ENCODE results near the gene MOV10.

Gene MOV10

DNA sequence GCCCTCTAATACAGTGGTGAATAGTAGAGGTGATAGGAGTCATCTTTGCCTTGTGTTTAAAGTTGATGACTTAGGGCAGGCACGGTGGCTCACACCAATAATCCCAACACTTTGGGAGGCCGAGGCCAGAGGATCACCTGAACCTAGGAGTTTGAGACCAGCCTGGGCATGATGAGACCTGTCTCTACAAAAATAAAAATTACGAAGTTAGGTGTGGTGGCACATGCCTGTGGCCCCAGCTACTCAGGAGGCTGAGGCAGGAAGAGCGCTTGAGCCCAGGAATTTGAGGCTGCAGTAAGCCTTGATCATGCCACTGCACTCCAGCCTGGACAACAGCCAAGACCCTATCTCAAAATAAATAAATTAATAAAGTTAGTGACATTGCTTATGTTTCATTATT is 28.2 kb upstream of the MOV10 start:
- TF ChIP-seq, protein P1, sequence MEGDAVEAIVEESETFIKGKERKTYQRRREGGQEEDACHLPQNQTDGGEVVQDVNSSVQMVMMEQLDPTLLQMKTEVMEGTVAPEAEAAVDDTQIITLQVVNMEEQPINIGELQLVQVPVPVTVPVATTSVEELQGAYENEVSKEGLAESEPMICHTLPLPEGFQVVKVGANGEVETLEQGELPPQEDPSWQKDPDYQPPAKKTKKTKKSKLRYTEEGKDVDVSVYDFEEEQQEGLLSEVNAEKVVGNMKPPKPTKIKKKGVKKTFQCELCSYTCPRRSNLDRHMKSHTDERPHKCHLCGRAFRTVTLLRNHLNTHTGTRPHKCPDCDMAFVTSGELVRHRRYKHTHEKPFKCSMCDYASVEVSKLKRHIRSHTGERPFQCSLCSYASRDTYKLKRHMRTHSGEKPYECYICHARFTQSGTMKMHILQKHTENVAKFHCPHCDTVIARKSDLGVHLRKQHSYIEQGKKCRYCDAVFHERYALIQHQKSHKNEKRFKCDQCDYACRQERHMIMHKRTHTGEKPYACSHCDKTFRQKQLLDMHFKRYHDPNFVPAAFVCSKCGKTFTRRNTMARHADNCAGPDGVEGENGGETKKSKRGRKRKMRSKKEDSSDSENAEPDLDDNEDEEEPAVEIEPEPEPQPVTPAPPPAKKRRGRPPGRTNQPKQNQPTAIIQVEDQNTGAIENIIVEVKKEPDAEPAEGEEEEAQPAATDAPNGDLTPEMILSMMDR (IDR thresholded peaks at IDR 0.05; ENCODE audit: borderline replicate concordance, insufficient read depth, low read depth, low read length) = no peak
- H3K4me3 ChIP-seq (ENCODE audit: low read depth, low read length) = no peak overlapping the region

DNA sequence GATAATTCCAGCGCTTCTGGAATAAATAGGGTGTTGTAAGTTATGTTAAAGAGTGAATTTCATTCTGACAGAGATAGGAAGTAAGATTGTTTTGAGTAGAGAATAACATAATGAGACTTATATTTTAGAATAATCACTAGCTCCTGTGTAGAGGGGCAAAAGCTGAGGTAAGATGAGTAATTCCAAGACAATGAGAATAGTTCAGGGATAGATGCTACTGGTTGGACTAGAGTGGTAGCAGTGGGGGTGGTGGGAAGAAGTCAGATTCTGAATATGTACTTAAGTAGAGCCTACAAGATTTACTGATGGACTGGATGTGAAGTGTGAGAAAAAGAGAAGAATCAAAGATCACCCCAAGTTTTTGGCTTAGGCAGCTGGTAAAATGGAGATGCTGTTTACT is 23.3 kb upstream of the MOV10 start:
- no peak overlapping the region for H3K4me3 ChIP-seq (ENCODE audit: low read depth, low read length)
- TF ChIP-seq, protein P1 (IDR thresholded peaks at IDR 0.05; ENCODE audit: borderline replicate concordance, insufficient read depth, low read depth, low read length) = no peak

DNA sequence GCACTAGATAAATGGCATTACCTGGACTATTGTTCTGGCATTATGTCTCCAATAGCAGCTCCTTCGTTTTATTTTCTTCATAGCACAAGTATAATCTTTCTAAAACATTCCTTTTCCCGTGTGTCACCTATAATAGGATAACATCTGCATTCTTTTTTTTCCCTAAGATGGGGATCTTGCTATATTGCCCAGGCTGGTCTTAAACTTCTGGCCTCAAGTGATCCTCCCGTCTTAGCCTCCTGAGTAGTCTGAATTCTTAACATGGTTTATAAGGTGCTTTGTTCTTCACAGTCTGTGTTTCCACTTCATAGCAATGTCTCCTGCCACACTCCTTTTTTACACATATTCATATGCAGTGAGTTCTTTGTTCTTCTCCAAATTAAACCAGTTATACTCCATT is 8.6 kb upstream of the MOV10 start:
- TF ChIP-seq, protein P1 (IDR thresholded peaks at IDR 0.05; ENCODE audit: borderline replicate concordance, insufficient read depth, low read depth, low read length) = no peak
- H3K4me3 ChIP-seq (ENCODE audit: low read depth, low read length) = no peak overlapping the region

DNA sequence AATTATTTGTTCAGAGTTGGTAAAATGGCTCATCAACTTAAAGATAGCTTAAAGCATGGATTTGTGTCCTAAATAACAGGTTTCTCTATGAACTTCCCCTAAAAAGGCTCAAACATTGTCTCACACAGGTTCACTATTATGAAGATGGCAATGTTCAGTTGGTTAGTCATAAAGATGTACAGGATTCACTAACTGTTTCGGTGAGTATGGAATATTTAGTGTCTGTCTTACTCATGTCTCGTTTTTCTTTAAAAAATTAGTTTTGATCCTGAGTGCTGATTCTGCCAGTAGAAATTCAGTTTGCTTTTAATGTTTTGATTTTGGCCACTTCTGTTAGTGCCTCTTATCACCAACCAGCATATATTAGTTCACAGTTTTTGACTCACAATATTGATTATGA is 7.5 kb upstream of the MOV10 start:
- H3K4me3 ChIP-seq (ENCODE audit: low read depth, low read length) = no peak overlapping the region
- TF ChIP-seq, protein P1 (IDR thresholded peaks at IDR 0.05; ENCODE audit: borderline replicate concordance, insufficient read depth, low read depth, low read length) = no peak

DNA sequence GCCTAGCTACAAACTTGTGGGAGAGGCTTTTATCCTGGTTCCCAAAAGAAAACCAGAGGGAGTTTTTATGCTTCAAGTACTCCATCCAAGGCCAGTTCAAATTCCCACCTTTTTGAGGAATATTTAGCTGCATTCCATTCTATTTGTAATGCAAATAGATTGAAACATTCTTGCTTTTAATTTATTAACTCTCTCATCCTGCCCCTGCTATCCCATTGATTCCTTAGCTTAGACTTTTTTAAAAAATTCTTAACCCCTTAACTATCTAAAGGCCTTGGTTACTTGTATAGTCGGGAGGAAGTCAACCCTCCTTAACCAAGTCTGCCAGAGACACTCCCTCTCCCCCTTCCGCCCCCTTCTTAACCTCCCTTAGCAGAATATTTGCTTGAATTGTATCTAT is 2.5 kb upstream of the MOV10 start:
- no peak overlapping the region for H3K4me3 ChIP-seq (ENCODE audit: low read depth, low read length)
- TF ChIP-seq, protein P1 (IDR thresholded peaks at IDR 0.05; ENCODE audit: borderline replicate concordance, insufficient read depth, low read depth, low read length) = no peak

DNA sequence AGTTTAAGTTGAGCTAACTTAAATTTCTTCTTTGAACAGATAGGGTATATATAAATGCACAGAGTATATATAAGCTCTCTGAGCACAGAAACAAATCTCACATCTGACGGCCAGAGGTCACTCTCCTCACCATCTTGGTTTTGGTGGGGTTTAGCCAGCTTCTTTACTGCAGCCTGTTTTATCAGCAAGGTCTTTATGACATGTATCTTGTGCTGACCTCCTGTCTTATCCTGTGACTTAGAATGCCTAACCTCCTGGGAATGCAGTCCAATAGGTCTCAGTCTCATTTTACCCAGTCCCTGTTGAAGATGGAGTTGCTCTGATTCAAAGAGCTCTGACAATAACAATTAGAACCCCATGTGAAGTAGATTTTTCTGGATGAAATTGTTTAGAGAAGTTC is 1.6 kb upstream of the MOV10 start:
- no peak overlapping the region for H3K4me3 ChIP-seq (ENCODE audit: low read depth, low read length)
- TF ChIP-seq, protein P1 (IDR thresholded peaks at IDR 0.05; ENCODE audit: borderline replicate concordance, insufficient read depth, low read depth, low read length) = no peak

DNA sequence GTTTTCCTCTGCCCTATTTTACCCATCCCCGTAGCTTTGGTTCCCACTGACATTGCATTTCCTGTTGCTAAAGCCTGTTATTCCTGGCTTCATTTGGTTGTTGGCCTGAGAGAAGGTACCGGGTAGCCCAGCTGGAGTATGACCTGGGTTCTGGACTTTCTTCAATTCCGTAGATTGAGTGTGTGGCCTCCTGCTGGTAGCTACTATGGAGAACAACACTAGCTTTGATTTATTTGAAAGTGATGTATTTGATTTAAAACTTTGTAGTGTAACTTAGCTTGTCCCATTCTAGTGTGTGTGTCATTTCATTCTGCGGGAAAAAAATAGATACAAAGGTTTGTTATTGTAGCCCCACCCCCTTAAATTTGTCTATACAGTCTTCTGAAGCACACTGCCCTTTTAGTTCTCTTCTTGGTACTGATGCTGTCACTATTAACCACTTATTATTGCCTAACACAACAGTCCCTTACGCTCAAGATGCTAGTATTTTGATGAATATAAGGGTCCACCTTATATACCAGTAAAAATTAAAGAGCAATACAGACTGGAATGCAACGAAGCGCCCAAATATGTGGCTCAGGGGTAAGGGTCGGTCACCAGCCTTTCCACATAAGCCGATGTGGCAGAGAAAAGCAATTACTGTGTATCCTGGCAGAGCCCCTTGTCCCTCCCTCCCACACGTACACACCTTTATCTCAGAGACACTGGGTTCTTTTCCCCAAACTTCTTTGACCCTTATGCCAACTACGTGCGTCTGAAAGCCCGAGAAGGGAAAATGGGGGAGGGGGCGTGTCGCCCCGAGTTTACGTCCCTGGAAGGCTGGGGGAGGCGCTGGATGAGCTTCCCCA is 643 bp upstream of the MOV10 start:
- H3K4me3 ChIP-seq (ENCODE audit: low read depth, low read length) = peak overlapping the region; percentile 91
- TF ChIP-seq, protein P1 (IDR thresholded peaks at IDR 0.05; ENCODE audit: borderline replicate concordance, insufficient read depth, low read depth, low read length) = peak; percentile 24; the same call in 1 of the 2 replicates

Data from GM12875 (cell line).